Caco-2 (cell line): ENCODE results near the gene SARS2. TPM values are rescaled to one million over a fixed set of nuclear protein-coding genes. Genes with fewer than 3 reads are reported as not detected.
A peak's percentile ranks its signal among the peaks of the same experiment; 100 is the strongest.

Source experiments
- BruUV-seq: library from RNA; stranded (reverse); fragments of 400-500 nt; replicated peaks from 2 replicates; lab custom pipeline; 2021; lab: Mats Ljungman, UMichigan
- CTCF ChIA-PET: fragments of 300-600 bp; sonication (Branson Sonifier 250); formaldehyde crosslinking; loops from one replicate; lab custom pipeline; 2022; ENCODE audit warnings: antibody characterized with exemption; lab: Charles Lee
- POLR2A ChIA-PET: fragments of 300-600 bp; sonication (Branson Sonifier 250); formaldehyde crosslinking; loops from one replicate; lab custom pipeline; 2022; ENCODE audit warnings: antibody characterized with exemption; lab: Charles Lee
- DNase-seq, 2 experiments: peaks; one replicate each; pipeline versions ENCODE4 v3.0.0 to v3.0.0-alpha.2; 2020 to 2022
- H3K27me3 ChIP-seq: replicated peaks from 2 replicates; pipeline ENCODE4 v1.6.0; 2011; ENCODE audit warnings: low read length; ENCODE audit not compliant: control insufficient read depth, insufficient read depth
- H3K36me3 ChIP-seq: 2 replicates; pipeline ENCODE4 v1.5.1; 2011; ENCODE audit warnings: low read length; ENCODE audit not compliant: control insufficient read depth, insufficient read depth
- H3K4me1 ChIP-seq: fragments of 250-450 bp; sonication (Bioruptor Pico); 2 replicates; pipeline ENCODE4 v1.5.1; 2020; ENCODE audit warnings: mild to moderate bottlenecking
- H3K4me3 ChIP-seq: 2 replicates; pipeline ENCODE4 v1.5.1; 2011; ENCODE audit warnings: low read depth, mild to moderate bottlenecking, control low read depth, low read length
- H3K9me3 ChIP-seq: fragments of 250-450 bp; sonication (Bioruptor Pico); 2 replicates; pipeline ENCODE4 v1.5.1; 2020; ENCODE audit warnings: mild to moderate bottlenecking, moderate library complexity
- H3K27ac Mint-ChIP-seq: one replicate; pipeline ENCODE4 v1.8.0; 2022; ENCODE audit warnings: mixed read lengths; ENCODE audit not compliant: unreplicated experiment
- H3K27me3 Mint-ChIP-seq: one replicate; pipeline ENCODE4 v1.8.0; 2022; ENCODE audit warnings: mixed read lengths; ENCODE audit not compliant: insufficient read depth, unreplicated experiment
- H3K36me3 Mint-ChIP-seq: one replicate; pipeline ENCODE4 v1.8.0; 2022; ENCODE audit warnings: mild to moderate bottlenecking, mixed read lengths; ENCODE audit not compliant: insufficient read depth, unreplicated experiment
- H3K4me1 Mint-ChIP-seq: one replicate; pipeline ENCODE4 v1.8.0; 2022; ENCODE audit warnings: low read depth, mixed read lengths; ENCODE audit not compliant: unreplicated experiment
- H3K4me3 Mint-ChIP-seq: one replicate; pipeline ENCODE4 v1.8.0; 2022; ENCODE audit warnings: mild to moderate bottlenecking, moderate library complexity, mixed read lengths; ENCODE audit not compliant: unreplicated experiment
- H3K9me3 Mint-ChIP-seq: one replicate; pipeline ENCODE4 v1.8.0; 2022; ENCODE audit warnings: mixed read lengths; ENCODE audit not compliant: unreplicated experiment
- CTCF ChIP-seq, 2 experiments: fragments of 200-600 bp in 1 of 2; IDR thresholded peaks; 1 replicate in 1 of 2; 2 replicates in 1 of 2; pipeline versions ENCODE4 v1.5.1 to v1.8.0; 2011 to 2022; ENCODE audit warnings: antibody characterized with exemption in 1 of 2, control low read depth in 1 of 2, inconsistent platforms in 1 of 2, low read depth in 1 of 2, low read length in 1 of 2, mild to moderate bottlenecking in 1 of 2, moderate library complexity in 1 of 2; ENCODE audit not compliant: insufficient read depth in 1 of 2, severe bottlenecking in 1 of 2, unreplicated experiment in 1 of 2
- intact Hi-C: fragments of 100-400 bp; cut with micrococcal nuclease; formaldehyde crosslinking; loops from one replicate; pipeline ENCODE4 v1.10.0; 2022; ENCODE audit not compliant: unreplicated experiment
- total RNA-seq: library from RNA; stranded (reverse); gene quantifications from 2 replicates; pipeline ENCODE4 v1.2.3, GENCODE V29; 2022

Gene SARS2
- total RNA-seq, 1 experiment from 2014 or later = 66.6 TPM

- H3K36me3 Mint-ChIP-seq = peaks cover 25% of the 10 kb centered on the region
- ChIA-PET CTCF (interaction anchor here (1.1 to 1.6 kb wide), 2 partner anchors 11 to 12 kb away, joined by 3 to 8 read pairs; partner anchors contain the start of genes MRPS12 and SARS2), POLR2A (interaction anchor here (0.6 to 1.3 kb wide), 2 partner anchors 12 to 196 kb away, joined by 3 to 5 read pairs; partner anchors contain the start of genes MRPS12 and SARS2)
- Histone ChIP-seq H3K4me3 (no peak overlapping the region), H3K4me1 (no peaks in the 10 kb centered on the region), H3K36me3 (no peaks in the 10 kb centered on the region; the same call in 1 of the 2 replicates), H3K9me3 (no peaks in the 10 kb centered on the region), H3K27me3 (no peaks in the 10 kb centered on the region)
- H3K27ac Mint-ChIP-seq = no peak overlapping the region
- no peak for TF ChIP-seq CTCF (IDR thresholded peaks at IDR 0.05; ENCODE audit: insufficient read depth in 1 of 2, low read depth in 1 of 2, low read length in 1 of 2, severe bottlenecking in 1 of 2, unreplicated experiment in 1 of 2)
- H3K4me1 Mint-ChIP-seq = no peaks in the 10 kb centered on the region
- BruUV-seq = no TSS peak
- no peak overlapping the region for H3K4me3 Mint-ChIP-seq
- H3K27me3 Mint-ChIP-seq = no peaks in the 10 kb centered on the region
- no peaks in the 10 kb centered on the region for H3K9me3 Mint-ChIP-seq
- no peak for DNase-seq
- intact Hi-C loops = no loop called here
These were observed 12.0 kb downstream of the SARS2 start for GRCh38 chr19:38918526-38918925.

- no peaks in the 10 kb centered on the region for H3K27me3 ChIP-seq
- no peak overlapping the region for H3K27ac Mint-ChIP-seq
- no peak overlapping the region for H3K4me3 ChIP-seq
- no peaks in the 10 kb centered on the region; the same call in 1 of the 2 replicates for H3K36me3 ChIP-seq
- POLR2A ChIA-PET = interaction anchor here (0.6 to 1.3 kb wide), 2 partner anchors 13 to 264 kb away, joined by 3 to 5 read pairs; partner anchors contain the start of genes MRPS12 and SARS2
- no peaks in the 10 kb centered on the region for H3K4me1 ChIP-seq
- intact Hi-C loops = no loop called here
- no peaks in the 10 kb centered on the region for H3K27me3 Mint-ChIP-seq
- H3K9me3 ChIP-seq = no peaks in the 10 kb centered on the region
- H3K4me1 Mint-ChIP-seq = no peaks in the 10 kb centered on the region
- DNase-seq = peak; percentile 63 to 72
- peaks cover 30% of the 10 kb centered on the region for H3K36me3 Mint-ChIP-seq
- CTCF ChIA-PET = interaction anchor here (0.7 to 1.6 kb wide), 3 partner anchors 11 to 13 kb away, joined by 3 to 8 read pairs (median 3); partner anchors contain the start of genes MRPS12 and SARS2
- peak; percentile 47 to 52 for TF ChIP-seq CTCF (IDR thresholded peaks at IDR 0.05; ENCODE audit: insufficient read depth in 1 of 2, low read depth in 1 of 2, low read length in 1 of 2, severe bottlenecking in 1 of 2, unreplicated experiment in 1 of 2)
- H3K4me3 Mint-ChIP-seq = no peak overlapping the region
- no peaks in the 10 kb centered on the region for H3K9me3 Mint-ChIP-seq
- BruUV-seq = no TSS peak
These were observed 12.6 kb downstream of the SARS2 start for GRCh38 chr19:38917921-38918491.

GRCh38 chr19:38917516-38917915, 13.0 kb downstream of the SARS2 start:
- Histone ChIP-seq H3K36me3 (no peaks in the 10 kb centered on the region; the same call in 1 of the 2 replicates), H3K27me3 (no peaks in the 10 kb centered on the region), H3K4me3 (no peak overlapping the region), H3K4me1 (no peaks in the 10 kb centered on the region), H3K9me3 (no peaks in the 10 kb centered on the region)
- intact Hi-C loops = no loop called here
- H3K9me3 Mint-ChIP-seq = no peaks in the 10 kb centered on the region
- no TSS peak for BruUV-seq
- H3K36me3 Mint-ChIP-seq = peaks cover 33% of the 10 kb centered on the region
- no peaks in the 10 kb centered on the region for H3K4me1 Mint-ChIP-seq
- no peak overlapping the region for H3K4me3 Mint-ChIP-seq
- no peak overlapping the region for H3K27ac Mint-ChIP-seq
- TF ChIP-seq CTCF (IDR thresholded peaks at IDR 0.05; ENCODE audit: insufficient read depth in 1 of 2, low read depth in 1 of 2, low read length in 1 of 2, severe bottlenecking in 1 of 2, unreplicated experiment in 1 of 2) = no peak
- no peaks in the 10 kb centered on the region for H3K27me3 Mint-ChIP-seq
- ChIA-PET POLR2A (interaction anchor here (0.6 kb wide), 1 partner anchor 264 kb away, joined by 3 read pairs; no protein-coding TSS in a partner anchor), CTCF (interaction anchor here (0.7 kb wide), 1 partner anchor 13 kb away, joined by 3 read pairs; the partner anchor contains the start of genes MRPS12 and SARS2)
- no peak for DNase-seq
